GM19193 (cell line): ENCODE results near the gene RBM28.

Experiments used
- POLR2A ChIP-seq: IDR thresholded peaks from 4 replicates; pipeline ENCODE4 v1.6.1; 2011; ENCODE audit not compliant: insufficient read depth, insufficient read length; ENCODE audit errors: extremely low read depth

RBM28 gene

GRCh38 chr7:128287556-128287955 lies 56.2 kb downstream of the RBM28 start:
- no peak for TF ChIP-seq POLR2A

- TF ChIP-seq POLR2A: no peak
Observed at GRCh38 chr7:128284102-128284501, 59.6 kb downstream of the RBM28 start.

DNA sequence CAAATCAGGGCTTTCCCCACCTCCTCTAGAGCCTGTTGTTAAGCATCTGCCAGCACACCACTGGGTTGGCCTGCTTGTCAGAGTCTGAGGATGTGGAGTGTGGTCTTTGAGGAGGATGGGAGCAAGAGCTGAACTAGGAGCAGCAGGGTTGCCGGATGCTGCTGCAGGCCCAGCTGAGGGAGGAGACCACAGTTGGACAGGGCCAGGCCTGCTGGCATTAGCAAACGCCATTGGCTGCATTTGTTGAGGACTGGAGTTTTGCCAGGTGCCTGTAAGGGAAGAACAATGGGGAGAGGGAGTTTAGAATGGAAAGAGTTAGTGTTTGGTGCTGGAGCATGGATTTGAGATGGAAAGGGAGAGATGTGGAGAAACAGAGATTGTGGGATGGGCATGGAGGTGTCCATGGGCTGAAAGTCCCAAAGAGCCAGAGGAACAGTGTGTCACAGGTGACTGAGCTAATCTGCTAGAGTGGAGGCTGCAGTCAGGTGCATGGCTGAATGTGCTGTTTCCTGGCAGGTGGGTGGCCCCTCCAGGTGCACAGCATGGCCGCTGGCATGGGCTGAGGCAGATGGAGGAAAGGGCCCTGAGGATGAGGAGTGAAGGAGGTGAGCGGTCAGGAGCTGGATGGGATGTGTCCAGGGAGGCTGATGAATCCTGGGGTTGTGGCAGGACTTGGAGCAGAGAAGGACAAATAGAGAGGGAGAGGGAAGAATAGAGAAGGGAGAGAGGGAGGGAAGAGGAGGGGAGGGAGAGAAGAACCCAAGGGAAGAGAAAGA lies 61.9 kb downstream of the RBM28 start:
- TF ChIP-seq POLR2A: no peak

GRCh38 chr7:128279124-128279713 lies 64.5 kb downstream of the RBM28 start:
- no peak for TF ChIP-seq POLR2A

- TF ChIP-seq POLR2A: no peak
Observed at GRCh38 chr7:128278366-128278765, 65.3 kb downstream of the RBM28 start.

GRCh38 chr7:128275681-128276080 lies 68.0 kb downstream of the RBM28 start:
- no peak for TF ChIP-seq POLR2A

DNA sequence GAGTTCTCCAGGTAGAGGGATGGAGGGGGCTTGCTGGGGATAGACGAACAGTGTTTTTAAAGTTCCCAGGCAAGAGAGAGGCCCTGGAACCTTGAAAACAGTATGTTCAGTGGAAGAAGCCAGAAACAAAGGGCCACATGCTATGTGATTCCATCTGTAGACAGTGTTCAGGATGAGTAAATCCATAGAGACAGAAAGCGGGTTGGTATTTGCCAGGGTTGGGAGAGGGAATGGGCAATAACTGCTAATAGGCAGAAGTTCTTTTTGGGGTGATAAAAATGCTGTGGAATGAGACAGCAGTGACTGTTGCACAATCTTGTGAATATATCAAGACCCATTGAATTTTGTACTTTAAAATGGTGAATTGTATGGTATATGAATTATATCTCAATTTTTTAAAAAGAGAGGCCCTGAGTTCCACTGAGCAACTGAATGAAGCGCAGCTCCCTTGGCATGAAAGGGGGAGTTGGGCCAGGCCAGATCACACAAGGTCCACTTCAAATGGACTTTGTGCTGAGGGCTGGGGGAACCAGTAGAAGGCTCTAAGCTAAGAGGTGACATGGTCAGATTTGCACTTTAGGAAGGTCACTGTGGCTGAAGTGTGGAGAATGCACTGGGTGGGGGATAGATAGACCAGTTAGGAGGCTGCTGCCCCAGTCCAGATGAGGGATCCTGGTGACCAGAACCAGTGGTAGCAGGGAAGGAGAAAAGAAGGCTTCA lies 68.7 kb downstream of the RBM28 start:
- no peak for TF ChIP-seq POLR2A

- TF ChIP-seq POLR2A: no peak
Observed at GRCh38 chr7:128274246-128274883, 69.3 kb downstream of the RBM28 start.

GRCh38 chr7:128271942-128272481 lies 71.7 kb downstream of the RBM28 start:
- TF ChIP-seq POLR2A: no peak

DNA sequence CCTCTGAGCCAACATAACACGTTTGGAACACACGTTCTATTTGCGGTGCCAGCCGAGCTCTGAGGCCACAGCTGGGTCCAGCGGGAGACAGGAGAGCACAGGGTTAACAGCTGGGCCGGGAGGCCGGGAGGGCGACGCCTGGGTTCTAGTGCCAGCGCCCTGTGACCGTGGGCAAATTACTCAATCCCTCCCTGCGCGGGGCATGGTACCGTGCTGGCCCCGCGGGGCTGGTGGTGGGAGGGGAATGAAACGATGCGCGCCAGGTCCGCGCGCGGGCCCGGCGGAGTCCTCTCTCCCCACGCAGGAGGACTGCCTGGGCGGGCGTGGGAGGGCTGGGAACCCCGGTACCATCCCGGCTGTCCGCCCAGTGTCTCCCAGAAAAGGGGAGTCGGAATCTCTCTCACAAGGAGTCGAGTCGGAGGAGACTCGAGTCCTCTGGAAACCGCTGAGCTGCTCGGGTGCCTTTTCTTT lies 72.2 kb downstream of the RBM28 start:
- TF ChIP-seq POLR2A: no peak

DNA sequence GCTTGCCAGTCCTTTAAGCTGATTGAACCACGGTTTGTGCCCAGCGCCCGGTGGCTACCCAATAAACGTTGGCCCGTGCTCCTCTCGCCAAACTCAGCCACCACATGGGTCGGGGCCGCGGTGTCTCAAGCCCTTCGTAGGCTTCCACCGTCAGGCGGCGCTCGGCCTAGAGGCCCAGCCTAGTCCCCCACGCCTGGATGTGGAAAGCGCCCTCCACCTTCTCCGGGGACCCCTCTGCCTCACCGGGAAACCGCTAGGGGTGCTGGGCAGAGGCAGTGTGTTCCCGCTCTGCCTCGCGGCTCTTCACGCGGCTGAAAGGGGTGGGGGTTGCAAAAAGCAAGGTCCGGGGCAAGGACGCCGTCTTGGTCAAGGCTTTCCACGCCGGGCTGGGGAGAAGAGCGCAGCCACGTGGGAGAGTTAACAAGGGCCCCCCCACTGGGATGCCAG lies 72.9 kb downstream of the RBM28 start:
- no peak for TF ChIP-seq POLR2A

DNA sequence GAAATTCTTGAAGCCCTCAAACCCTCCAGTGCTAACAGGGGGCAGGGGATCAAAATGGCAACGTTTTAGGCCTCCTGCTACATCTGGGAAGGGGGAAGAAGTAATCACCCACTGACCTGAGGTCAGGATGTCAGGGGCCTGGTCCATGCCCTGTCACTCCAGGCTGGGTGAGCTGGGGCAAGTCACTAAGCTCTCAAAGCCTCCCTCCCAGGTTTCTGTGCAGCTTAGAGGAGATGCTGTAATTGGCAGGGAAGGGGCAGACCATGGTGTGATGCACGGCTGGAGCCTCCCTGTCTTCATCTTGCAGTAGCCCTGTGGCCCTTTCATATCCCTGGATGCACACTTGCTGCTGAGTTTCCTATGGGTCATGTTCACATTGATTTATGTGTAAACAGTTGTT lies 75.5 kb downstream of the RBM28 start:
- no peak for TF ChIP-seq POLR2A

- TF ChIP-seq POLR2A: no peak
Observed at GRCh38 chr7:128267595-128267924, 76.1 kb downstream of the RBM28 start.

GRCh38 chr7:128266883-128267594 lies 76.7 kb downstream of the RBM28 start:
- TF ChIP-seq POLR2A: no peak
